ENCODE data around the gene GLOD5. TPM values are rescaled to one million over a fixed set of nuclear protein-coding genes. Genes with fewer than 3 reads are reported as not detected.
A peak's percentile ranks its signal among the peaks of the same experiment; 100 is the strongest.

Gene GLOD5
- total RNA-seq, 2 donors from 2014 or later, result not detected

- ATAC-seq (no peak), DNase-seq (ENCODE audit: low spot score in 2 of 2) (no peak)
- H3K27ac Mint-ChIP-seq, result no peak overlapping the region
- no peaks in the 10 kb centered on the region for H3K9me3 Mint-ChIP-seq
- no peaks in the 10 kb centered on the region for H3K36me3 Mint-ChIP-seq
These were observed 16.3 kb upstream of the GLOD5 start for GRCh38 chrX:48745222-48745621.

GRCh38 chrX:48747415-48748016, 14.0 kb upstream of the GLOD5 start:
- H3K36me3 Mint-ChIP-seq, result no peaks in the 10 kb centered on the region
- H3K27ac Mint-ChIP-seq, result no peak overlapping the region
- ATAC-seq, result no peak

GRCh38 chrX:48749182-48749581, 12.4 kb upstream of the GLOD5 start:
- no peaks in the 10 kb centered on the region for H3K9me3 Mint-ChIP-seq
- no peak for ATAC-seq
- no peak overlapping the region for H3K27ac Mint-ChIP-seq
- no peaks in the 10 kb centered on the region for H3K36me3 Mint-ChIP-seq
- no peak for DNase-seq (ENCODE audit: low spot score in 2 of 2)

More at GRCh38 chrX:48747415-48748016, 14.0 kb upstream of the GLOD5 start:
- H3K9me3 Mint-ChIP-seq, result no peaks in the 10 kb centered on the region
- DNase-seq (ENCODE audit: low spot score in 2 of 2), result no peak

GRCh38 chrX:48751343-48751742, 10.2 kb upstream of the GLOD5 start:
- ATAC-seq, result peak; percentile 79 to 92
- no peak for DNase-seq (ENCODE audit: low spot score in 2 of 2)
- Mint-ChIP-seq H3K9me3 (no peaks in the 10 kb centered on the region), H3K27ac (peak overlapping the region in 1 of 2 donors; percentile 62), H3K36me3 (no peaks in the 10 kb centered on the region)

- ATAC-seq (no peak), DNase-seq (ENCODE audit: low spot score in 2 of 2) (no peak)
- Mint-ChIP-seq H3K9me3 (no peaks in the 10 kb centered on the region), H3K27ac (no peak overlapping the region), H3K36me3 (no peaks in the 10 kb centered on the region)
These were observed 9.0 kb upstream of the GLOD5 start for GRCh38 chrX:48752498-48752897.

GRCh38 chrX:48753708-48754228, 7.8 kb upstream of the GLOD5 start:
- ATAC-seq, result no peak
- no peak overlapping the region for H3K27ac Mint-ChIP-seq
- H3K36me3 Mint-ChIP-seq, result no peaks in the 10 kb centered on the region
- H3K9me3 Mint-ChIP-seq, result no peaks in the 10 kb centered on the region
- DNase-seq (ENCODE audit: low spot score in 2 of 2), result no peak

GRCh38 chrX:48754238-48754637, 7.3 kb upstream of the GLOD5 start:
- H3K36me3 Mint-ChIP-seq, result no peaks in the 10 kb centered on the region
- H3K9me3 Mint-ChIP-seq, result no peaks in the 10 kb centered on the region
- no peak overlapping the region for H3K27ac Mint-ChIP-seq
- no peak for ATAC-seq
- DNase-seq (ENCODE audit: low spot score in 2 of 2), result no peak

GRCh38 chrX:48769230-48769629, 7.7 kb downstream of the GLOD5 start:
- DNase-seq (ENCODE audit: low spot score in 2 of 2) (no peak), ATAC-seq (no peak)
- Mint-ChIP-seq H3K9me3 (no peaks in the 10 kb centered on the region), H3K36me3 (no peaks in the 10 kb centered on the region), H3K27ac (no peak overlapping the region)

- H3K36me3 Mint-ChIP-seq, result no peaks in the 10 kb centered on the region
- no peak for DNase-seq (ENCODE audit: low spot score in 2 of 2)
- H3K27ac Mint-ChIP-seq, result no peak overlapping the region
- ATAC-seq, result no peak
- no peaks in the 10 kb centered on the region for H3K9me3 Mint-ChIP-seq
These were observed 8.7 kb downstream of the GLOD5 start for GRCh38 chrX:48770296-48770695.

GRCh38 chrX:48772602-48773001, 11.1 kb downstream of the GLOD5 start:
- ATAC-seq (no peak), DNase-seq (ENCODE audit: low spot score in 2 of 2) (no peak)
- H3K9me3 Mint-ChIP-seq, result no peaks in the 10 kb centered on the region
- H3K36me3 Mint-ChIP-seq, result no peaks in the 10 kb centered on the region
- no peak overlapping the region for H3K27ac Mint-ChIP-seq

GRCh38 chrX:48776818-48777439, 15.4 kb downstream of the GLOD5 start:
- Mint-ChIP-seq H3K9me3 (no peaks in the 10 kb centered on the region), H3K36me3 (no peaks in the 10 kb centered on the region), H3K27ac (no peak overlapping the region)
- ATAC-seq (no peak), DNase-seq (ENCODE audit: low spot score in 2 of 2) (no peak)

- ATAC-seq, result no peak
- Mint-ChIP-seq H3K36me3 (no peaks in the 10 kb centered on the region), H3K27ac (no peak overlapping the region), H3K9me3 (no peaks in the 10 kb centered on the region)
- DNase-seq (ENCODE audit: low spot score in 2 of 2), result no peak
These were observed 17.9 kb downstream of the GLOD5 start for GRCh38 chrX:48779399-48779798.

- ATAC-seq, result no peak
- Mint-ChIP-seq H3K27ac (no peak overlapping the region), H3K36me3 (no peaks in the 10 kb centered on the region), H3K9me3 (no peaks in the 10 kb centered on the region)
- no peak for DNase-seq (ENCODE audit: low spot score in 2 of 2)
These were observed 20.2 kb downstream of the GLOD5 start for GRCh38 chrX:48781705-48782104.

- DNase-seq (ENCODE audit: low spot score in 2 of 2), result no peak
- Mint-ChIP-seq H3K9me3 (no peaks in the 10 kb centered on the region), H3K27ac (no peak overlapping the region), H3K36me3 (no peaks in the 10 kb centered on the region)
- no peak for ATAC-seq
These were observed 20.7 kb downstream of the GLOD5 start for GRCh38 chrX:48782216-48782615.

- no peaks in the 10 kb centered on the region for H3K36me3 Mint-ChIP-seq
- no peak overlapping the region for H3K27ac Mint-ChIP-seq
- ATAC-seq (no peak), DNase-seq (ENCODE audit: low spot score in 2 of 2) (no peak)
- H3K9me3 Mint-ChIP-seq, result no peaks in the 10 kb centered on the region
These were observed 21.2 kb downstream of the GLOD5 start for GRCh38 chrX:48782795-48783194.

- H3K9me3 Mint-ChIP-seq, result no peaks in the 10 kb centered on the region
- H3K36me3 Mint-ChIP-seq, result no peaks in the 10 kb centered on the region
- DNase-seq (ENCODE audit: low spot score in 2 of 2) (no peak), ATAC-seq (no peak)
- no peak overlapping the region for H3K27ac Mint-ChIP-seq
These were observed 23.2 kb downstream of the GLOD5 start for GRCh38 chrX:48784726-48785125.

GRCh38 chrX:48785186-48785539, 23.6 kb downstream of the GLOD5 start:
- no peaks in the 10 kb centered on the region for H3K9me3 Mint-ChIP-seq
- no peak for DNase-seq (ENCODE audit: low spot score in 2 of 2)
- no peaks in the 10 kb centered on the region for H3K36me3 Mint-ChIP-seq
- no peak for ATAC-seq
- peak overlapping the region in 1 of 2 donors; percentile 29 for H3K27ac Mint-ChIP-seq

- H3K36me3 Mint-ChIP-seq, result no peaks in the 10 kb centered on the region
- ATAC-seq (no peak), DNase-seq (ENCODE audit: low spot score in 2 of 2) (no peak)
- H3K27ac Mint-ChIP-seq, result peak overlapping the region in 1 of 2 donors; percentile 29
- no peaks in the 10 kb centered on the region for H3K9me3 Mint-ChIP-seq
These were observed 24.1 kb downstream of the GLOD5 start for GRCh38 chrX:48785540-48786214.
